HEK293 (cell line): ENCODE data around the gene TATDN2.

Source experiments
- CTCF ChIA-PET: fragments of 350-600 bp; formaldehyde crosslinking; extraction: SDS; loops from one replicate; lab custom pipeline; 2021; ENCODE audit warnings: antibody characterized with exemption; lab: Yijun Ruan, JAX
- POLR2A ChIA-PET: fragments of 300-600 bp; formaldehyde crosslinking; extraction: SDS; loops from one replicate; lab custom pipeline; 2020; ENCODE audit warnings: antibody characterized with exemption, inconsistent platforms; lab: Yijun Ruan, JAX
- H3K27ac ChIP-seq: fragments of 200-500 bp; sonication (Bioruptor generic); 2 replicates; pipeline ENCODE4 v1.5.1; 2014; ENCODE audit warnings: low read depth, low read length, control low read depth, inconsistent platforms; ENCODE audit errors: extremely low read depth
- H3K36me3 ChIP-seq, 2 experiments: fragments of 200-500 bp in 1 of 2; sonication (Bioruptor generic) in 1 of 2; 1 replicate in 1 of 2; 2 replicates in 1 of 2; pipeline ENCODE4 v1.5.1; 2014 to 2017; ENCODE audit warnings: inconsistent platforms in 2 of 2, low read length in 2 of 2; ENCODE audit not compliant: control insufficient read depth in 2 of 2, insufficient read depth in 1 of 2
- H3K4me1 ChIP-seq: fragments of 200-500 bp; sonication (Bioruptor generic); 2 replicates; pipeline ENCODE4 v1.5.1; 2014; ENCODE audit warnings: mild to moderate bottlenecking, low read length, inconsistent platforms; ENCODE audit not compliant: control insufficient read depth, insufficient read depth
- H3K4me3 ChIP-seq: 2 replicates; pipeline ENCODE4 v1.5.1; 2011; ENCODE audit warnings: low read depth, mild to moderate bottlenecking, control low read depth, low read length, moderate library complexity
- H3K9me3 ChIP-seq: fragments of 200-500 bp; sonication (Bioruptor generic); 2 replicates; pipeline ENCODE4 v1.5.1; 2014; ENCODE audit warnings: low read depth, low read length, inconsistent platforms; ENCODE audit not compliant: control insufficient read depth, insufficient read depth
- ATF2 ChIP-seq: fragments of 450-650 bp; formaldehyde crosslinking; IDR thresholded peaks from 2 replicates; pipeline ENCODE4 v1.5.1; 2016; ENCODE audit warnings: missing biosample characterization, missing genetic modification characterization, low read depth
- OSR2 ChIP-seq: fragments of 450-650 bp; formaldehyde crosslinking; IDR thresholded peaks from 2 replicates; pipeline ENCODE4 v1.5.1; 2016; ENCODE audit warnings: missing biosample characterization, missing genetic modification characterization
- PRDM1 ChIP-seq: fragments of 450-650 bp; formaldehyde crosslinking; IDR thresholded peaks from 2 replicates; pipeline ENCODE4; 2016; ENCODE audit warnings: missing biosample characterization, missing genetic modification characterization
- PRDM2 ChIP-seq: fragments of 450-650 bp; formaldehyde crosslinking; IDR thresholded peaks from 2 replicates; pipeline ENCODE4 v1.5.1; 2016; ENCODE audit warnings: missing biosample characterization, missing genetic modification characterization, borderline replicate concordance
- ZBTB44 ChIP-seq: fragments of 450-650 bp; IDR thresholded peaks from 2 replicates; pipeline ENCODE4 v1.5.1; 2018; ENCODE audit warnings: missing biosample characterization, mild to moderate bottlenecking, missing genetic modification characterization
- ZNF10 ChIP-seq: fragments of 450-650 bp; formaldehyde crosslinking; IDR thresholded peaks from 2 replicates; pipeline ENCODE4 v1.5.1; 2017; ENCODE audit warnings: missing biosample characterization, missing genetic modification characterization
- ZNF148 ChIP-seq: fragments of 450-650 bp; formaldehyde crosslinking; IDR thresholded peaks from 2 replicates; pipeline ENCODE4 v1.5.0; 2017; ENCODE audit warnings: missing biosample characterization, missing genetic modification characterization, borderline replicate concordance
- ZNF248 ChIP-seq: fragments of 450-650 bp; formaldehyde crosslinking; IDR thresholded peaks from 2 replicates; pipeline ENCODE4 v1.5.1; 2017; ENCODE audit warnings: missing biosample characterization, missing genetic modification characterization
- ZNF449 ChIP-seq: fragments of 450-650 bp; formaldehyde crosslinking; IDR thresholded peaks from 2 replicates; pipeline ENCODE4 v1.5.1; 2017; ENCODE audit warnings: missing biosample characterization, mild to moderate bottlenecking, missing genetic modification characterization, moderate library complexity
- ZNF501 ChIP-seq: fragments of 450-650 bp; formaldehyde crosslinking; IDR thresholded peaks from 2 replicates; pipeline ENCODE4 v1.5.1; 2016; ENCODE audit warnings: missing biosample characterization, missing genetic modification characterization
- ZNF510 ChIP-seq: fragments of 450-650 bp; formaldehyde crosslinking; IDR thresholded peaks from 2 replicates; pipeline ENCODE4 v1.5.1; 2018; ENCODE audit warnings: mild to moderate bottlenecking, missing genetic modification characterization, missing biosample characterization; ENCODE audit not compliant: insufficient replicate concordance
- ZNF561 ChIP-seq: fragments of 450-650 bp; IDR thresholded peaks from 2 replicates; pipeline ENCODE4 v1.5.1; 2018; ENCODE audit warnings: missing biosample characterization, missing genetic modification characterization, borderline replicate concordance
- ZNF571 ChIP-seq: fragments of 450-650 bp; formaldehyde crosslinking; IDR thresholded peaks from 2 replicates; pipeline ENCODE4 v1.5.0; 2017; ENCODE audit warnings: missing biosample characterization, missing genetic modification characterization
- ZNF704 ChIP-seq: fragments of 450-650 bp; formaldehyde crosslinking; IDR thresholded peaks from 2 replicates; pipeline ENCODE4 v1.5.1; 2016; ENCODE audit warnings: missing biosample characterization, missing genetic modification characterization
- ZSCAN5A ChIP-seq: fragments of 450-650 bp; formaldehyde crosslinking; IDR thresholded peaks from 2 replicates; pipeline ENCODE4 v1.5.1; 2016; ENCODE audit warnings: missing biosample characterization, missing genetic modification characterization

The TATDN2 gene

GRCh38 chr3:10253731-10254130 is 5.5 kb downstream of the TATDN2 start (continued):
- TF ChIP-seq PRDM2 (tag by site-specific recombination): no peak
- TF ChIP-seq, all 188 proteins: peak for 0

GRCh38 chr3:10255835-10256234 is 7.6 kb downstream of the TATDN2 start:
- ChIA-PET CTCF (interaction anchor here (0.6 kb wide), 1 partner anchor 13 kb away, joined by 3 read pairs; no protein-coding TSS in a partner anchor), POLR2A (no interaction called here)
- no peak for TF ChIP-seq ZNF248
- no peak for TF ChIP-seq ZNF449 (tag by site-specific recombination)
- TF ChIP-seq ZNF148 (tag by site-specific recombination): no peak
- no peak for TF ChIP-seq ZNF704 (tag by site-specific recombination)
- no peak for TF ChIP-seq ZBTB44 (tag by site-specific recombination)
- TF ChIP-seq ZNF571: no peak
- no peak for TF ChIP-seq ZNF510 (tag by site-specific recombination)
- TF ChIP-seq ZNF10 (tag by site-specific recombination): no peak
- TF ChIP-seq PRDM1 (tag by site-specific recombination): peak; percentile 67
- TF ChIP-seq ZNF561: no peak
- no peak for TF ChIP-seq OSR2
- TF ChIP-seq ZSCAN5A (tag by site-specific recombination): no peak
- TF ChIP-seq ZNF501: no peak
- TF ChIP-seq ATF2 (tag by site-specific recombination): peak; percentile 67
- Histone ChIP-seq H3K36me3 (peaks cover 31 to 74% of the 10 kb centered on the region in 2 experiments; a peak in 2 of 3 replicates), H3K4me3 (no peak overlapping the region), H3K9me3 (no peaks in the 10 kb centered on the region), H3K27ac (no peak overlapping the region), H3K4me1 (no peaks in the 10 kb centered on the region)
